Upper lobe of left lung (tissue), 6 donors: Measurements from ENCODE around the gene CNTROB. TPM values are rescaled to one million over a fixed set of nuclear protein-coding genes. Genes with fewer than 3 reads are reported as not detected.

ENCODE experiments used
- ATAC-seq, 2 donors: fragments of 200-7000 bp; cut with Tn5 transposase; one replicate each; pipeline ENCODE4 v1.9.1; 2022; ENCODE audit warnings: mild to moderate bottlenecking in 2 of 2, moderate library complexity in 2 of 2; ENCODE audit not compliant: low FRiP score in 2 of 2
- DNase-seq, 2 donors: peaks; one replicate each; pipeline ENCODE4 v3.0.0-alpha.2; 2019 to 2020
- H3K27ac ChIP-seq, 4 donors: fragments of 200-600 bp; sonication (generic); one replicate each; pipeline ENCODE4 v1.5.1; 2016 to 2019
- H3K27me3 ChIP-seq, 4 donors: fragments of 200-600 bp; sonication (generic); one replicate each; pipeline ENCODE4 v1.5.1; 2017 to 2019
- H3K36me3 ChIP-seq, 4 donors: fragments of 200-600 bp; sonication (generic); one replicate each; pipeline ENCODE4 v1.5.1; 2016 to 2019
- H3K4me1 ChIP-seq, 4 donors: fragments of 200-600 bp; sonication (generic); one replicate each; pipeline ENCODE4 v1.5.1; 2018 to 2019
- H3K4me3 ChIP-seq, 4 donors: fragments of 200-600 bp; sonication (generic); one replicate each; pipeline ENCODE4 v1.5.1; 2017 to 2019; ENCODE audit warnings: mild to moderate bottlenecking in 2 of 4, moderate library complexity in 1 of 4
- H3K9me3 ChIP-seq, 4 donors: fragments of 200-600 bp; sonication (generic); one replicate each; pipeline ENCODE4 v1.5.1; 2018 to 2019
- CTCF ChIP-seq, 6 experiments: fragments of 450-650 bp in 4 of 6; fragments of 200-600 bp in 2 of 6; sonication (generic) in 2 of 6; IDR thresholded peaks; one replicate each; pipeline ENCODE4 v1.5.1; 2016 to 2019; ENCODE audit warnings: antibody characterized with exemption in 6 of 6
- EP300 ChIP-seq, 4 donors: sonication (generic); formaldehyde crosslinking; IDR thresholded peaks; one replicate each; pipeline ENCODE4 v1.5.1; 2017; ENCODE audit warnings: antibody characterized with exemption in 4 of 4, control low read depth in 2 of 4
- POLR2A ChIP-seq, 4 donors: fragments of 450-650 bp; IDR thresholded peaks; one replicate each; pipeline ENCODE4 v1.5.1; 2016 to 2017; ENCODE audit warnings: antibody characterized with exemption in 4 of 4, mild to moderate bottlenecking in 2 of 4
- POLR2AphosphoS5 ChIP-seq, 2 donors: sonication (generic); formaldehyde crosslinking; IDR thresholded peaks; one replicate each; pipeline ENCODE4 v1.5.1; 2017; ENCODE audit warnings: antibody characterized with exemption in 2 of 2
- WGBS, 2 donors: methylation state at CpG; one replicate each; pipeline ENCODE4 v1.1.5; 2017 to 2018; 5-methylcytosine and 5-hydroxymethylcytosine counted together
- total RNA-seq, 6 donors: library from RNA; depleted of rRNA in 4 of 6; stranded (reverse); fragments of >200 nt in 4 of 6; gene quantifications; one replicate each; pipeline versions ENCODE4 v1.1.0 to v1.2.1, GENCODE V29; 2016 to 2021
- donor health status: DM: no; HTN: no; CAD: no; lungs with moderate emphysema.
- donor health status: DM: no; HTN: yes; CAD: no; lungs with severe emphysema.

The CNTROB gene
- total RNA-seq, 6 donors from 2014 or later = 50.6 to 216 (median 88.3) TPM

- 17 to 44% methylated on average over 19 to 29 of the region's 45 CpGs for WGBS, 2 donors
These were observed 9.0 kb upstream of the CNTROB start for GRCh38 chr17:7922845-7923628.

DNA sequence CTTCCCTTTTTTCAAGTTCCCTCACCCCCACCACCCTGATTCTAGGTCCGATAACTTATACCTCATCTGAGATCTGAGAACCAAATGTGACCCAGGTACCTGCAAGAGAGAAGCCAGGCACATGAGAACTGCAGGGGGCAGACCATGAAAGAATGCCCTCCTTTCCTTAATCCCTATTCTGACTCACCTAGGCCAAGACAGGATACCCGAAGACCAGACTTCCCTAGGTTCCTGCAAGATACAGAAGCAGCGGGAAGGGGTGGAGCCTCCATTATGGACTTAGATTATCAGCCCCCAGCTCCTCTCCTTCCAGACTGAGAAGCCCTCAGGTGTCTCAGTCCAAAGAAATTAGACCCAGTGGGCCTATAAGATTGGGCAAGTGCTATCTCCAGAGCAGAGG is 4.4 kb upstream of the CNTROB start:
- TF ChIP-seq POLR2AphosphoS5 (IDR thresholded peaks at IDR 0.05) (no peak), EP300 (IDR thresholded peaks at IDR 0.05) (no peak), POLR2A (IDR thresholded peaks at IDR 0.05) (no peak), CTCF (IDR thresholded peaks at IDR 0.05) (no peak)
- H3K4me3 ChIP-seq = no peak overlapping the region
- H3K27me3 ChIP-seq = no peaks in the 10 kb centered on the region
- 74 to 90% methylated on average over 3 of the region's 3 CpGs for WGBS, 2 donors
- peaks cover 14 to 32% (median 17%) of the 10 kb centered on the region in 4 donors for H3K4me1 ChIP-seq
- peaks cover 0 to 8% (median 0%) of the 10 kb centered on the region in 4 donors for H3K36me3 ChIP-seq
- no peak for DNase-seq
- H3K9me3 ChIP-seq = no peaks in the 10 kb centered on the region
- H3K27ac ChIP-seq = no peak overlapping the region
- ATAC-seq = no peak

More at GRCh38 chr17:7922845-7923628, 9.0 kb upstream of the CNTROB start:
- Histone ChIP-seq H3K36me3 (no peaks in the 10 kb centered on the region), H3K4me1 (peaks cover 11 to 17% (median 14%) of the 10 kb centered on the region in 4 donors), H3K27ac (peak overlapping the region; percentile 45 to 81 (median 76)), H3K9me3 (no peaks in the 10 kb centered on the region), H3K27me3 (no peaks in the 10 kb centered on the region), H3K4me3 (peak overlapping the region; percentile 24 to 58 (median 48))
- TF ChIP-seq POLR2AphosphoS5 (IDR thresholded peaks at IDR 0.05) (peak; percentile 51 to 85), POLR2A (IDR thresholded peaks at IDR 0.05) (peak in 2 of 4 donors; percentile 57 to 87), CTCF (IDR thresholded peaks at IDR 0.05) (no peak)
- DNase-seq = peak; percentile 90 to 95
- peak; percentile 93 to 95 for ATAC-seq

DNA sequence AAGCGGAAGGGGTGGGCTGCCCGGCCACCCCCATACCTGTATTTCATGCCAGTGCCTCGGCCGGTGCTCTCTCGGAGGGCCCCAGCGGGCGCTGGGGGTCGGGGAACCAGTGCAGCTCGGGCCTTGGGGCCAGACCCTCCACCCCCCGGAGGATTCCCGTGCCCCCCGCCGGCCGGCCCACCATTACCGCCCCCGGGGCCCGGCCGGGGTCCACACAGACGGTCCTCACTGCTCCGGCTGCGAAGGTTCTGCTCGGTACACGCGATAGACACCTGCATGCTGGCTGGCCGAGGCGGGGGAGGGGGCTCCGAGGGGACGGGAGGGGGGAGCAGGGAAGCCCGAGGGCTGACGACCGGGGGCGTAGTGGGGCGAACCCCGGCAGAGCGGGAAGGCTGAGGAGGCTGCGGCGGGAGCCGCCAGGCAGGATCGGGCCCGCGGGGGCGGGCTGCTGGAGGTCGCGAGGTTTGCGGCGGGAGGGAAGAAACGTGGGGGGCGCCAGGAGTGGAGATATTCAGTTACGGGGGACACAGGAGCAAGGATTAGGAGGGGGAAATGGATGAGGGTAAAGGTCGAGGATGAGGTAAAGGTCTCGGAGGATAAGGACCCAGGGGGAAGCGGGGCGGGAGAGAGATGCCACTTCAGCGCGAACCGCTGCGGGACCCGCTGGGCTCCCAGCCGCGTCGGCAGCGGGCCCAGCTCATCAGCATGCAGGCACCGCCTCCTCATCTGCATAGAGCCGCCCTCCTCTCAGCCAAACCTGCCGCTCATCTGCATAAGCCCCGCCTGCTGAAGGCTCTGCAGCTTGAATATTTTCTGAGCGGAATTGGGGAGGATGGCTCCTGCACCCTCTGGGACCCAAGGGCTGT is 2.6 kb upstream of the CNTROB start, which contains the start of gene KCNAB3:
TSS of gene KCNAB3 (minus strand) at position 699 of the 866 bp plus-strand sequence. CDS start at position 278, 421 bp downstream.
- Histone ChIP-seq H3K4me1 (peaks cover 16 to 37% (median 22%) of the 10 kb centered on the region in 4 donors), H3K36me3 (peaks cover 0 to 8% (median 0%) of the 10 kb centered on the region in 4 donors), H3K9me3 (no peaks in the 10 kb centered on the region), H3K27me3 (no peaks in the 10 kb centered on the region), H3K27ac (no peak within 1 kb of the TSS), H3K4me3 (no peak within 1 kb of the TSS)
- DNase-seq = peak in 1 of 2 donors; percentile 77
- TF ChIP-seq CTCF (IDR thresholded peaks at IDR 0.05) (no peak), EP300 (IDR thresholded peaks at IDR 0.05) (no peak), POLR2AphosphoS5 (IDR thresholded peaks at IDR 0.05) (no peak), POLR2A (IDR thresholded peaks at IDR 0.05) (no peak)
- WGBS, 2 donors = 61 to 75% methylated on average over 47 to 59 of the region's 67 CpGs
- ATAC-seq = no peak

- Histone ChIP-seq H3K27ac (peak overlapping the region; percentile 80 to 91 (median 88)), H3K4me1 (peaks cover 16 to 48% (median 22%) of the 10 kb centered on the region in 4 donors), H3K27me3 (no peaks in the 10 kb centered on the region), H3K4me3 (peak overlapping the region; percentile 59 to 81 (median 73)), H3K9me3 (no peaks in the 10 kb centered on the region), H3K36me3 (peaks cover 0 to 17% (median 6%) of the 10 kb centered on the region in 4 donors)
- no peak for TF ChIP-seq POLR2A (IDR thresholded peaks at IDR 0.05)
- no peak for TF ChIP-seq CTCF (IDR thresholded peaks at IDR 0.05)
- no peak for TF ChIP-seq EP300 (IDR thresholded peaks at IDR 0.05)
- TF ChIP-seq POLR2AphosphoS5 (IDR thresholded peaks at IDR 0.05) = no peak
- ATAC-seq (no peak), DNase-seq (no peak)
- WGBS, 2 donors = 43% methylated on average over 19 to 20 of the region's 20 CpGs
These were observed 970 bp upstream of the CNTROB start for GRCh38 chr17:7930841-7931631.
